NB4 (cell line): ENCODE measurements around the gene SFTPB.
"Not testable (repeated sequence)": the region's sequence is repeated elsewhere in the genome, so short reads cannot be mapped to it uniquely, and the experiment has no call there.

Source experiments
- DNase-seq: peaks from one replicate; pipeline ENCODE4 v3.0.0; 2010; ENCODE audit warnings: low read depth
- H3K4me3 ChIP-seq: one replicate; pipeline ENCODE4 v1.5.1; 2011; ENCODE audit warnings: mild to moderate bottlenecking, low read depth, low read length, moderate library complexity
- CTCF ChIP-seq: IDR thresholded peaks from one replicate; pipeline ENCODE4 v1.5.1; 2012; ENCODE audit warnings: low read depth, low read length
- MAX ChIP-seq: IDR thresholded peaks from 2 replicates; pipeline ENCODE4 v1.6.1; 2011; ENCODE audit warnings: low read depth, low read length
- MYC ChIP-seq: IDR thresholded peaks from 2 replicates; pipeline ENCODE4 v1.6.1; 2011; ENCODE audit warnings: low read depth, low read length
- POLR2A ChIP-seq: IDR thresholded peaks from 2 replicates; pipeline ENCODE4 v1.6.1; 2011; ENCODE audit warnings: mild to moderate bottlenecking; ENCODE audit not compliant: insufficient read length; ENCODE audit errors: extremely low read depth

SFTPB gene

GRCh38 chr2:85672456-85672855 is 4.5 kb upstream of the SFTPB start:
- DNase-seq = peak; percentile 40
- H3K4me3 ChIP-seq = no peak overlapping the region
- TF ChIP-seq CTCF (no peak), POLR2A (no peak), MAX (no peak), MYC (no peak)

- not testable (repeated sequence) for DNase-seq, H3K4me3 ChIP-seq
Observed at GRCh38 chr2:85670416-85670815, 2.4 kb upstream of the SFTPB start.

- no peak for DNase-seq
- TF ChIP-seq MAX (no peak), CTCF (no peak), POLR2A (no peak), MYC (no peak)
- no peak overlapping the region for H3K4me3 ChIP-seq
Observed at GRCh38 chr2:85669549-85669948, 1.6 kb upstream of the SFTPB start.

- H3K4me3 ChIP-seq = no peak overlapping the region
- TF ChIP-seq MAX (no peak), CTCF (no peak), MYC (no peak), POLR2A (no peak)
- no peak for DNase-seq
Observed at GRCh38 chr2:85668857-85669142, 801 bp upstream of the SFTPB start.

- TF ChIP-seq MYC (no peak), MAX (no peak), CTCF (no peak), POLR2A (no peak)
- H3K4me3 ChIP-seq = no peak overlapping the region
- no peak for DNase-seq
Observed at GRCh38 chr2:85667561-85668008, 414 bp downstream of the SFTPB start.

GRCh38 chr2:85666435-85667316 is 1.3 kb downstream of the SFTPB start:
- DNase-seq = peak; percentile 69
- TF ChIP-seq MAX (no peak), MYC (no peak), POLR2A (no peak), CTCF (no peak)
- H3K4me3 ChIP-seq = no peak overlapping the region
